Stomach (tissue), 9 donors: ENCODE results near the gene WNT3. TPM values are rescaled to one million over a fixed set of nuclear protein-coding genes. Genes with fewer than 3 reads are reported as not detected.

Experiments used
- DNase-seq, 2 donors: peaks; one replicate each; pipeline versions ENCODE4 v3.0.0 to v3.0.0-alpha.2; 2013 to 2019
- H3K27ac ChIP-seq, 5 donors: fragments of 200-600 bp in 4 of 5; sonication (generic) in 4 of 5; one replicate each; pipeline ENCODE4 v1.5.1; 2013 to 2019; ENCODE audit warnings: mild to moderate bottlenecking in 1 of 5, moderate library complexity in 1 of 5
- H3K27me3 ChIP-seq, 3 donors: fragments of 200-600 bp; sonication (generic); one replicate each; pipeline ENCODE4 v1.5.1; 2017 to 2019; ENCODE audit warnings: mixed run types in 1 of 3
- H3K36me3 ChIP-seq, 4 donors: fragments of 200-600 bp; sonication (generic); 1 replicate in 3 of 4; 2 replicates in 1 of 4; pipeline ENCODE4 v1.5.1; 2016 to 2019
- H3K4me1 ChIP-seq, 4 donors: fragments of 200-600 bp; sonication (generic); one replicate each; pipeline ENCODE4 v1.5.1; 2016 to 2019
- H3K4me3 ChIP-seq, 4 donors: fragments of 200-600 bp; sonication (generic) in 3 of 4; one replicate each; pipeline ENCODE4 v1.5.1; 2016 to 2019; ENCODE audit warnings: mild to moderate bottlenecking in 1 of 4
- H3K9me3 ChIP-seq, 4 donors: fragments of 200-600 bp; sonication (generic); one replicate each; pipeline ENCODE4 v1.5.1; 2016 to 2019
- EP300 ChIP-seq: sonication (generic); formaldehyde crosslinking; IDR thresholded peaks from one replicate; pipeline ENCODE4 v1.6.1; 2017; ENCODE audit warnings: antibody characterized with exemption
- POLR2A ChIP-seq, 4 donors: fragments of 450-650 bp; IDR thresholded peaks; one replicate each; pipeline ENCODE4 v1.6.1; 2016; ENCODE audit warnings: antibody characterized with exemption in 4 of 4, control low read depth in 2 of 4, mild to moderate bottlenecking in 1 of 4, moderate library complexity in 1 of 4
- POLR2AphosphoS5 ChIP-seq, 3 donors: sonication (generic); formaldehyde crosslinking; IDR thresholded peaks; one replicate each; pipeline ENCODE4 v1.6.1; 2016; ENCODE audit warnings: antibody characterized with exemption in 3 of 3
- WGBS, 5 donors: extraction: QIAGEN DNeasy Blood & Tissue Kit in 3 of 5; methylation state at CpG; one replicate each; pipeline versions ENCODE4 v1.1.5 to v1.1.7; 2013 to 2018; 5-methylcytosine and 5-hydroxymethylcytosine counted together
- intact Hi-C: fragments of 100-400 bp; cut with DNase I; formaldehyde crosslinking; loops from one replicate; pipeline ENCODE4 v1.15.1; 2023; ENCODE audit warnings: low total_unique reads
- polyA plus RNA-seq, 3 donors: library from polyadenylated mRNA; stranded (reverse); fragments of 200-250 nt; gene quantifications; one replicate each; pipeline ENCODE4 v1.2.3, GENCODE V29; 2013
- total RNA-seq, 5 donors: library from RNA; depleted of rRNA; stranded (reverse); fragments of >200 nt; gene quantifications; one replicate each; pipeline versions ENCODE4 v1.1.0 to v1.2.3, GENCODE V29; 2014 to 2016
- TF ChIP-seq, protein P1 (sequence below), 7 experiments: fragments of 450-650 bp in 4 of 7; fragments of 200-600 bp in 3 of 7; sonication (generic) in 3 of 7; IDR thresholded peaks; one replicate each; pipeline ENCODE4 v1.5.1; 2016 to 2019; ENCODE audit warnings: antibody characterized with exemption in 7 of 7, control low read depth in 2 of 7, mild to moderate bottlenecking in 1 of 7
- donor health status: healthy with polysubstance abuse.
- donor health status: Bipolar disorder and iron deficiency.
- donor health status: healthy.

WNT3 gene
- total and polyA plus RNA-seq, 8 donors, result 0.14 to 0.73 (median 0.34) TPM; not detected in 2

DNA sequence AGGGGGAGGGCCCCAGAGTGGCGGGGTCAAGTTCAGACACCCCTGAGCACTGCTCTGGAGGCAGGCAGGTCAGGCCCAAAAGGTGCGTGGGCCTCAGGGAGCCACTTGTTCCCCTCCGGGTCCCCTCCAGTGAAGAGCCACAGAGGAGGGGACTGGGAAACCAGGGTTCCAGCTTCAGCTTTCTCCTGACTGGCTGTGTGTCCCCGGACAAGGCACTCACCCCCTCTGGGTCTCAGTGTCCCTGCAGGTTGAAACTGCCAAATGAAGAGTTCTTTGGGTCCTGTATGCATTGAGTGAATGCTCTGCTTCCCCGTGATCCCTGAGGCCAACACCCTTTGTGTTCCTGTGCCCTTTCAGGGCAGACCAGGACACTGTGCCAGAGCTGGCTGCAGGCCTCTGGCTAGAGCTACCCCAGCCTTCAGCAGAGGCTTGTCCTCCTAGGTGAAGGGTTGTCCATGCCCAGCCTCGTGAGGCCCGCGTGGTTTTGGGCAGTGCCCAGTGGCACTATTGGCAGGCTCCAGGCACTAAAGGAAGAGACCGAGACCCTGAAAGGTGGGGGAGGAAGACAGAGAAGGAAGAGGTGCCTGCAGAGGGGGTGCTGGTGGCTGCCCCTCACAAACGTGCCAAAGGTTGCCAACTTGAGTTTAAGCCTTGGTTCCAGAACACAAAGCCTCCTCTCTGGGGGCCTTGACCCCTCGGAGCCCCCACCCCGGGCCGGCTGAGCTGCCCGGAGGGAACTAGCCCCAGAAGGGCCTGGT, 13.3 kb upstream of the WNT3 start:
- Histone ChIP-seq H3K27ac (no peak overlapping the region), H3K4me1 (no peaks in the 10 kb centered on the region), H3K9me3 (no peaks in the 10 kb centered on the region), H3K27me3 (peaks cover 0 to 54% (median 0%) of the 10 kb centered on the region in 3 donors), H3K36me3 (no peaks in the 10 kb centered on the region), H3K4me3 (no peak overlapping the region)
- 63 to 71% (median 69%) methylated on average over 10 to 14 of the region's 14 CpGs for WGBS, 5 donors
- TF ChIP-seq, protein P1, sequence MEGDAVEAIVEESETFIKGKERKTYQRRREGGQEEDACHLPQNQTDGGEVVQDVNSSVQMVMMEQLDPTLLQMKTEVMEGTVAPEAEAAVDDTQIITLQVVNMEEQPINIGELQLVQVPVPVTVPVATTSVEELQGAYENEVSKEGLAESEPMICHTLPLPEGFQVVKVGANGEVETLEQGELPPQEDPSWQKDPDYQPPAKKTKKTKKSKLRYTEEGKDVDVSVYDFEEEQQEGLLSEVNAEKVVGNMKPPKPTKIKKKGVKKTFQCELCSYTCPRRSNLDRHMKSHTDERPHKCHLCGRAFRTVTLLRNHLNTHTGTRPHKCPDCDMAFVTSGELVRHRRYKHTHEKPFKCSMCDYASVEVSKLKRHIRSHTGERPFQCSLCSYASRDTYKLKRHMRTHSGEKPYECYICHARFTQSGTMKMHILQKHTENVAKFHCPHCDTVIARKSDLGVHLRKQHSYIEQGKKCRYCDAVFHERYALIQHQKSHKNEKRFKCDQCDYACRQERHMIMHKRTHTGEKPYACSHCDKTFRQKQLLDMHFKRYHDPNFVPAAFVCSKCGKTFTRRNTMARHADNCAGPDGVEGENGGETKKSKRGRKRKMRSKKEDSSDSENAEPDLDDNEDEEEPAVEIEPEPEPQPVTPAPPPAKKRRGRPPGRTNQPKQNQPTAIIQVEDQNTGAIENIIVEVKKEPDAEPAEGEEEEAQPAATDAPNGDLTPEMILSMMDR (IDR thresholded peaks at IDR 0.05), result no peak
- TF ChIP-seq POLR2A (IDR thresholded peaks at IDR 0.05), result no peak
- no peak for TF ChIP-seq POLR2AphosphoS5 (IDR thresholded peaks at IDR 0.05)
- TF ChIP-seq EP300, result no peak
- DNase-seq, result no peak
- intact Hi-C loops, result no loop called here

DNA sequence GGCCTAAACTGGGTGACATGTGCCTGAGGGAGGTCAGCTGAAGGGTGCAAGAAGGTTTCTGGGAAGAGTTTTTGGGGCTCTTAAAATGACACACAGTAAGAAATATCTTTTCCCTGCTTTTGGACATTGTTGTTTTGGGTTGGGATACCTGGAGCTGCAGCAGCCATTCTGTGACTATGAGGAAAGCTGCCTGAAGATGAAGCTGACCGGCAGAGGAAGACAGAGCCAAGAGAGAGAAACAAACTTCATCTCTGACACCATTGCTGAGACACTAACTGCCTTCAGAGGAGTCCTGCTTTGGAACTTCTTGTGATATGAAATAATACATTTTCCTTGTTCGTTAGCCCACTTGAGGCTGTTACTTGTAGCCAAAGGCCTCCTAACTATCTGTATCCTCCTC, 8.8 kb upstream of the WNT3 start:
- Histone ChIP-seq H3K4me1 (no peaks in the 10 kb centered on the region), H3K27ac (no peak overlapping the region), H3K9me3 (no peaks in the 10 kb centered on the region), H3K27me3 (peaks cover 0 to 65% (median 4%) of the 10 kb centered on the region in 3 donors), H3K36me3 (no peaks in the 10 kb centered on the region), H3K4me3 (no peak overlapping the region)
- WGBS, 5 donors, result 82 to 100% (median 90%) methylated on average over 2 of the region's 2 CpGs
- DNase-seq, result no peak
- intact Hi-C loops, result no loop called here
- no peak for TF ChIP-seq POLR2A (IDR thresholded peaks at IDR 0.05)
- no peak for TF ChIP-seq POLR2AphosphoS5 (IDR thresholded peaks at IDR 0.05)
- TF ChIP-seq, protein P1 (IDR thresholded peaks at IDR 0.05), result no peak
- no peak for TF ChIP-seq EP300

DNA sequence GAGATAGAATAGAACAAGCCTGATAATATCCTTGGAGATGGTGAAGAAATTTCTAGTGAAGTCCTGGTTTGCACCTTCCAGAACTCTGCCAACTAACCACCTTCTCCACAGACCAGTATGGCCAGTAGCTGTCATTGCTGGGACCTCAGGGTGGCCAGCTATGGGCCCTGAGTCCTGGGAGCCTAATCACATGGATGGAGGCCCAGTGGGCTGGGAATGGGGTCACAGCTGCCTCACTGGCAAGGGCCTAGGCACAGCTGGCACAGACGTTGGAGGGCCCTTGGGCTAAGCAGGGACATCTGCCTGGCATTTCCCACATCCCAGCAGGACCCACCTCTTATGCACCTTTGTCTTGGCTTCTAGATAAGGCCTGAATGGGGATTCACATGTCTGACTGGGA, 7.6 kb upstream of the WNT3 start:
- no peak overlapping the region for H3K27ac ChIP-seq
- WGBS, 5 donors, result 31 to 68% (median 43%) methylated on average over 1 of the region's 1 CpG; no CpG with 5 or more reads in 1 of the 5 donors
- no peaks in the 10 kb centered on the region for H3K9me3 ChIP-seq
- intact Hi-C loops, result no loop called here
- peaks cover 0 to 9% (median 3%) of the 10 kb centered on the region in 4 donors for H3K4me1 ChIP-seq
- no peak overlapping the region for H3K4me3 ChIP-seq
- TF ChIP-seq EP300 (no peak), POLR2A (IDR thresholded peaks at IDR 0.05) (no peak), POLR2AphosphoS5 (IDR thresholded peaks at IDR 0.05) (no peak)
- TF ChIP-seq, protein P1 (IDR thresholded peaks at IDR 0.05), result no peak
- no peaks in the 10 kb centered on the region for H3K36me3 ChIP-seq
- peaks cover 3 to 67% (median 16%) of the 10 kb centered on the region in 3 donors for H3K27me3 ChIP-seq
- no peak for DNase-seq

DNA sequence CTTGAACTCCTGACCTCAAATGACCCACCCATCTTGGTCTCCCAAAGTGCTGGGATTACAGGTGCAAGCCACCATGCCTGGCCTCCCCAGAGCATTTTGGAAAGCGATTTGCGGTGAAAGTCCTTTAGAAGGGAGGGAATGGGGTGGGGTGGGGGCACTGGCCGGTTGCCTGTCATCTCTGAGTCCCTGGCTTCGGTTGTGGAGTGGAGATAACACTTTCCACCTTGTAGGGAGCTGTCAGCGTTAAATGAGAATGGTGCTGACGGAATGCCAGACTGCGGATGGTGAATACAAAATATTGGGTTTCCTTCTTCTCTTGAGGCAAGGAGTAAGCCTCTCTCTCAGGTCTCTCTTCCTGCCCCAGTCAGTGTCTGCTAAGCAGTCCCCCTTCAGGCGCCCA, 5.2 kb upstream of the WNT3 start:
- Histone ChIP-seq H3K27me3 (peaks cover 21 to 77% (median 40%) of the 10 kb centered on the region in 3 donors), H3K36me3 (no peaks in the 10 kb centered on the region), H3K27ac (no peak overlapping the region), H3K4me1 (peaks cover 10 to 24% (median 16%) of the 10 kb centered on the region in 4 donors), H3K4me3 (no peak overlapping the region), H3K9me3 (no peaks in the 10 kb centered on the region)
- intact Hi-C loops, result no loop called here
- no peak for DNase-seq
- 70 to 74% (median 72%) methylated on average over 8 of the region's 8 CpGs for WGBS, 5 donors
- no peak for TF ChIP-seq POLR2A (IDR thresholded peaks at IDR 0.05)
- TF ChIP-seq POLR2AphosphoS5 (IDR thresholded peaks at IDR 0.05), result no peak
- no peak for TF ChIP-seq EP300
- TF ChIP-seq, protein P1 (IDR thresholded peaks at IDR 0.05), result no peak
